Liver (tissue), 9 donors: ENCODE data around the gene IGF2BP2. TPM values are rescaled to one million over a fixed set of nuclear protein-coding genes. Genes with fewer than 3 reads are reported as not detected.
A peak's percentile ranks its signal among the peaks of the same experiment; 100 is the strongest.

Source experiments
- DNase-seq: peaks from one replicate; pipeline ENCODE4 v3.0.0-alpha.2; 2017; ENCODE audit warnings: low spot score
- H3K27ac ChIP-seq, 2 donors: one replicate each; pipeline ENCODE4 v1.7.0; 2013; ENCODE audit warnings: inconsistent platforms in 2 of 2, low read length in 2 of 2, control low read depth in 1 of 2, low read depth in 1 of 2, mild to moderate bottlenecking in 1 of 2
- H3K27me3 ChIP-seq, 4 donors: one replicate each; pipeline versions ENCODE4 v1.6.1 to v1.7.0; 2013; ENCODE audit warnings: low read length in 3 of 4, inconsistent platforms in 1 of 4, mild to moderate bottlenecking in 1 of 4, moderate library complexity in 1 of 4; ENCODE audit not compliant: control insufficient read depth in 4 of 4, insufficient read depth in 4 of 4
- H3K36me3 ChIP-seq, 4 donors: one replicate each; pipeline versions ENCODE4 v1.6.1 to v1.7.0; 2013; ENCODE audit warnings: low read length in 3 of 4, mild to moderate bottlenecking in 3 of 4, low read depth in 1 of 4, moderate library complexity in 1 of 4; ENCODE audit not compliant: control insufficient read depth in 4 of 4, insufficient read depth in 3 of 4
- H3K4me1 ChIP-seq, 4 donors: one replicate each; pipeline versions ENCODE4 v1.6.1 to v1.7.0; 2013; ENCODE audit warnings: low read length in 3 of 4, mild to moderate bottlenecking in 3 of 4, moderate library complexity in 1 of 4; ENCODE audit not compliant: control insufficient read depth in 4 of 4, insufficient read depth in 4 of 4
- H3K4me3 ChIP-seq, 3 donors: one replicate each; pipeline versions ENCODE4 v1.6.1 to v1.7.0; 2013; ENCODE audit warnings: low read length in 3 of 3, control low read depth in 1 of 3, low read depth in 1 of 3, mild to moderate bottlenecking in 1 of 3
- H3K9ac ChIP-seq, 2 donors: one replicate each; pipeline ENCODE4 v1.7.0; 2013; ENCODE audit warnings: low read length in 2 of 2, mild to moderate bottlenecking in 2 of 2, moderate library complexity in 2 of 2, control low read depth in 1 of 2, low read depth in 1 of 2
- H3K9me3 ChIP-seq, 4 donors: one replicate each; pipeline versions ENCODE4 v1.6.1 to v1.7.0; 2013; ENCODE audit warnings: low read length in 3 of 4; ENCODE audit not compliant: control insufficient read depth in 4 of 4
- ATF3 ChIP-seq: IDR thresholded peaks from 2 replicates; pipeline ENCODE4 v1.6.1; 2016; ENCODE audit warnings: antibody characterized with exemption
- CTCF ChIP-seq: fragments of 150-350 bp; IDR thresholded peaks from 2 replicates; pipeline ENCODE4 v1.5.1; 2017; ENCODE audit warnings: improper control_type of control experiment, low read depth, low read length; ENCODE audit not compliant: missing input control
- EGR1 ChIP-seq, 2 donors: IDR thresholded peaks; 2 replicates each; pipeline ENCODE4 v1.6.1; 2016 to 2018; ENCODE audit warnings: antibody characterized with exemption in 2 of 2, low read depth in 2 of 2
- FOXA1 ChIP-seq: IDR thresholded peaks from 2 replicates; pipeline ENCODE4 v1.6.1; 2016; ENCODE audit warnings: antibody characterized with exemption
- HNF4A ChIP-seq, 2 donors: conservative IDR thresholded peaks; 2 replicates each; pipeline ENCODE4 v1.6.1; 2016; ENCODE audit warnings: antibody characterized with exemption in 2 of 2, mild to moderate bottlenecking in 2 of 2
- HNF4G ChIP-seq: IDR thresholded peaks from 2 replicates; pipeline ENCODE4 v1.6.1; 2016; ENCODE audit warnings: antibody characterized with exemption
- NR2F2 ChIP-seq: IDR thresholded peaks from 2 replicates; pipeline ENCODE4 v1.6.1; 2016; ENCODE audit warnings: antibody characterized with exemption
- REST ChIP-seq: IDR thresholded peaks from 2 replicates; pipeline ENCODE4 v1.6.1; 2016; ENCODE audit warnings: antibody characterized with exemption, mild to moderate bottlenecking
- RXRA ChIP-seq, 2 donors: IDR thresholded peaks; 2 replicates each; pipeline ENCODE4 v1.6.1; 2017 to 2018; ENCODE audit warnings: antibody characterized with exemption in 2 of 2, mild to moderate bottlenecking in 1 of 2
- SP1 ChIP-seq: IDR thresholded peaks from 2 replicates; pipeline ENCODE4 v1.6.1; 2018; ENCODE audit warnings: antibody characterized with exemption, mild to moderate bottlenecking
- TAF1 ChIP-seq: conservative IDR thresholded peaks from 2 replicates; pipeline ENCODE4 v1.6.1; 2016; ENCODE audit warnings: antibody characterized with exemption, mild to moderate bottlenecking
- WGBS: extraction: QIAGEN DNeasy Blood & Tissue Kit; methylation state at CpG from one replicate; pipeline ENCODE4 v1.1.7; 2013; 5-methylcytosine and 5-hydroxymethylcytosine counted together
- polyA plus RNA-seq, 2 donors: library from polyadenylated mRNA; stranded (reverse) in 1 of 2; unstranded in 1 of 2; fragments of 200-250 nt in 1 of 2; fragments of >200 nt in 1 of 2; fragmentation: Nextera tagmentation in 1 of 2; extraction: Ambion mirVana in 1 of 2; gene quantifications; one replicate each; pipeline versions ENCODE4 v1.2.1 to v1.2.3, GENCODE V29; 2013 to 2015
- total RNA-seq, 2 donors: library from RNA; depleted of rRNA; stranded (reverse); fragments of >200 nt; gene quantifications; one replicate each; pipeline ENCODE4 v1.2.3, GENCODE V29; 2014
- donor health status: healthy.
- donor health status: healthy.
- donor health status: healthy.
- donor health status: healthy.
- donor health status: healthy.

Gene IGF2BP2
- total and polyA plus RNA-seq, 4 donors = 0.67 to 35.0 (median 1.7) TPM

GRCh38 chr3:185867650-185868049 is 42.8 kb upstream of the IGF2BP2 start:
- no peaks in the 10 kb centered on the region for H3K4me1 ChIP-seq
- DNase-seq = no peak
- no peak overlapping the region for H3K9ac ChIP-seq
- no peak overlapping the region for H3K4me3 ChIP-seq
- H3K36me3 ChIP-seq = no peaks in the 10 kb centered on the region
- 97% methylated on average over 2 of the region's 2 CpGs for WGBS
- H3K27me3 ChIP-seq = no peaks in the 10 kb centered on the region
- H3K9me3 ChIP-seq = no peaks in the 10 kb centered on the region
- no peak for TF ChIP-seq HNF4G
- TF ChIP-seq FOXA1 = no peak
- TF ChIP-seq REST = no peak
- TF ChIP-seq HNF4A (conservative IDR thresholded peaks at IDR 0.05) = peak; percentile 51 to 61
- H3K27ac ChIP-seq = no peak overlapping the region

DNA sequence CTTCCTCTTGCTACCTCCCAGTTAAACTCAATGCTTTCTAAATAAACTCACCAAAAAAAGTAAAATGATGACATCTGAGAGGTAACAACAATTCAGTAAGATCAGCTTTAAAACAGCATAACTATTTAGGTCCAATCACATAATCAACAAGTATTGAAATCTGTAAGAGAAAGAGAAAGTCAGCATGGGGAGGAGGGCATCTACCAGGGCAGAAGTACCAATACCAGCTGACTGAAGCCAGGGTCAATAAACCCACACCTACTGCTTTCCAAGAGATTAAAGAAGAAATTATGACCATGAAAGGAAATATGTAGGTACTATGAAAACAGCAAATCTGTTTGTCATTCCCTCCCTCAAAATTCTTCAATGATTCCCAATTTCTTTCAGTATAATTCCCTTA is 42.2 kb upstream of the IGF2BP2 start:
- no peak for DNase-seq
- no peak overlapping the region for H3K27ac ChIP-seq
- H3K27me3 ChIP-seq = no peaks in the 10 kb centered on the region
- no peak overlapping the region for H3K9ac ChIP-seq
- no peaks in the 10 kb centered on the region for H3K4me1 ChIP-seq
- H3K36me3 ChIP-seq = no peaks in the 10 kb centered on the region
- TF ChIP-seq TAF1 = no peak
- no peak for TF ChIP-seq NR2F2
- no peak for TF ChIP-seq EGR1 (IDR thresholded peaks at IDR 0.05; ENCODE audit: low read depth in 2 of 2)
- no peak for TF ChIP-seq SP1
- TF ChIP-seq RXRA (IDR thresholded peaks at IDR 0.05) = no peak
- TF ChIP-seq HNF4G = no peak
- TF ChIP-seq CTCF = no peak
- TF ChIP-seq HNF4A (conservative IDR thresholded peaks at IDR 0.05) = no peak
- TF ChIP-seq REST = no peak
- no peak for TF ChIP-seq ATF3
- no peak overlapping the region for H3K4me3 ChIP-seq
- no peaks in the 10 kb centered on the region for H3K9me3 ChIP-seq
